ENCODE measurements around the gene AKNAD1.

- TF ChIP-seq ZNF266 (tag by site-specific recombination; IDR thresholded peaks at IDR 0.05; ENCODE audit: low read depth) (no peak), CTCF (tag by site-specific recombination; IDR thresholded peaks at IDR 0.05) (no peak), ZNF544 (tag by site-specific recombination; IDR thresholded peaks at IDR 0.05) (no peak), ZIC2 (tag by site-specific recombination; IDR thresholded peaks at IDR 0.05) (no peak), ZNF140 (tag by site-specific recombination; IDR thresholded peaks at IDR 0.05) (no peak)
These were observed 25.7 kb downstream of the AKNAD1 start for GRCh38 chr1:108831225-108831624.
